ENCODE measurements around the gene PPP2R3C. TPM values are rescaled to one million over a fixed set of nuclear protein-coding genes. Genes with fewer than 3 reads are reported as not detected.
"Not testable (repeated sequence)": the region's sequence is repeated elsewhere in the genome, so short reads cannot be mapped to it uniquely, and the experiment has no call there.

Gene PPP2R3C
- total RNA-seq, 1 donor from 2014 or later, result 23.0 TPM

DNA sequence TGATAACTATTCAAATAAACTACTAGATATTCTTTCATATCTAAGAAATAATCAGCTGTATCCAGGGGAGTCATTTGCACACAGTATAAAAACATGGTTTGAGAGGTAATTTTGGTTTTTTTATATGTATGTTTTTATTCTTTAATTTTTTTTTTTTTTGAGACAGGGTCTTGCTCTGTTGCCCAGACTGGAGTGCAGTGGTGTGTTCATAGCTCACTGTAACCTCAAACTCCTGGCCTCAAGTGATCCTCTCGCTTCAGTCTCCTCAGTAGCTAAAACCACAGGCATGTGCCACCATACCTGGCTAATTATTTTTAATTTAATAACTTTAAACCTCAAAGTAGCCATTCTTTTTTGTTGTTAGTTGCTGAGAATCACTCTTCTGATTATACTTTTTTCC is 2.3 kb upstream of the PPP2R3C start:
- no peak for DNase-seq (ENCODE audit: low spot score)

DNA sequence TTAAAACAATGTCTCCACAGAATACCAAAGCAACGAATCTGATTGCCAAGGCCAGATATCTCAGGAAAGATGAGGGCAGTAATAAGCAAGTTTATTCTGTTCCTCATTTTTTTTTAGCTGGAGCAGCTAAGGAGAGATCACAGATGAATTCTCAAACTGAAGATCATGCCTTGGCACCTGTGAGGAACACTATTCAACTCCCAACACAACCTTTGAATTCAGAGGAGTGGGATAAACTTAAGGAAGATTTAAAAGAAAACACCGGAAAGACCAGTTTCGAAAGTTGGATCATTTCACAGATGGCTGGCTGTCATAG is 1.6 kb upstream of the PPP2R3C start:
- no peak for DNase-seq (ENCODE audit: low spot score)

DNA sequence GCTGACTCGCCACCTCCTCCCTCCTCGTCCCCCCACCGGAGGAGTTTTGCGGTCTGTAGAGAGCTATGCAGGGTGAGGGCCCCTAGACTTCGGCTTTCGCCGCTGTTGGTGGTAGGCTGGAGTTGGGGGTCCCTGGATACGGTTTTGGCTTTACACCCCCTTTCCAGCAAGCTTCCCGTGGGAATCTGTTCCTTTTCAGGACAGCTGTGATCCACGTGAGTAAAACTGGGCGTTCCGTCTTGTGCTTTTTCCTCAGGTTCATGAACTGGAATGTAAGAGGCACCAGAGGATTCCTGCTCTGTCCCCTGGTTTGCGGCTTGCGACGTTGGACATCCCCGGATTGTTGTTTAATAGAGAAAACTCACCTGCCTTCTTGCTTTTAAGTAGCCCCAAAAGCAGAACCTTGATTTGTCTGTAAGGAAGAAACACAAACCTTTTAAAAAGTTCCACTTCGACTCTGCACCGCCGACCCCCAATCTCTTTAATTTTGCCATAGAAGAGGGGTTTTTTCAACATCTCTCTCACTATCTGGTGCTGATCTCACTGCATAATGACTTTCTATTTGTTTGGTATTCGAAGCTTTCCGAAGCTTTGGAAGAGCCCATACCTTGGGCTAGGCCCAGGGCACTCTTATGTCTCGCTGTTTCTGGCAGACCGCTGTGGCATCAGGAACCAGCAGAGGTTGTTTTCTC is 1.1 kb upstream of the PPP2R3C start:
- DNase-seq (ENCODE audit: low spot score), result no peak

DNA sequence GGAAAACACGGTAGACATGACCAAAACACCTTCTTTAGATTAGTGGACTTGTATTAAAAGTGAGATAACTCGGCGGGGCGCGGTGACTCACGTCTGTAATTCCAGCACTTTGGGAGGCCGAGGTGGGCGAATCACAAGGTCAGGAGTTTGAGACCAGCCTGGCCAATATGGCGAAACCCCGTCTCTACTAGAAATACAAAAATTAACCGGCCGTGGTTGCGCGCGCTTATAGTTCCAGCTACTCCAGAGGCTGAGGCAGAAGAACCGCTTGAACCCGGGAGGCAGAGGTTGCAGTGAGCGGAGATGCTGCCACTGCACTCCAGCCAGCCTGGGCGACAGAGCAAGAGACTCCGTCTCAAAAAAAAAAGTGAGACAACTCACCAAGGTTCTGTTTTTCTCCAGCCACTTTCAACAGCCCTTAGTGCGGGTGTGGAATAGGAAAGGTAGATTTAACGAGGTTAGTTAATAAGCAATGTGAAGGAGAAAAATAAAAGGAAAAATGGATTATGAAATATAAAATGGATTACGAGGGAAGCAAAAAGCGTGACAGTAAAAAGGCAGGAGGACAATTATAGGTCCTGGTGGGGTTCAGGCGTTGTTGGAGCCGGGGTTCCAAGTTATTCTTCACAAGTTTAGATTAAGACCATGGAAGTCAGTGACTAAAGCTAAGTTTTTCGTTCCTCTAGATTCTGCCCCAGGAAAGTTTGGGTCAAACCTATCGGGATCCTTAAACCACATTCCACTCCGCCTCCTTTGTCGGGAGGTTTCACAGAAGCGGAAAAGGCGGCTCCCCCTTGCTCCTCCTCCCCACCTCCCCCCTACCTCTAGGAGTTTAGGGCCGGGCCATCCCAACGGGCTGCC is 534 bp downstream of the PPP2R3C start:
- no peak for DNase-seq (ENCODE audit: low spot score)

GRCh38 chr14:35117112-35117511 is 4.7 kb downstream of the PPP2R3C start:
- no peak for DNase-seq (ENCODE audit: low spot score)

DNA sequence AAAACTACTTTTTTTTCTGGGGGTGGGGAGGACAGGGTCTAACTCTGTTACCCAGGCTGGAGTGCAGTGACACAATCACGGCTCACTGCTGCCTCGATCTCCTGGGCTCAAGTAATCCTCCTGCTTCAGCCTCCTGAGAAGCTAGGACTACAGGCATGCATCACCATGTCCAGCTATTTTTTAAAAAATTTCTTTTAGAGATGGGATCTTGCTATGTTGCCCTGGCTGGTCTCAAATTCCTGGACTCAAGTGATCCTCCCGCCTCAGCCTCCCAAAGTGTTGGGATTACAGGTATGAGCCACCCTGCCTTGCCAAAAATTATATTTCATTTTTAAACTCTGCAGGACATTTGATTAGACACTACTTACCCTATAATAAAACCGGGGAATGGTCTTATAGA is 5.5 kb downstream of the PPP2R3C start:
- no peak for DNase-seq (ENCODE audit: low spot score)

DNA sequence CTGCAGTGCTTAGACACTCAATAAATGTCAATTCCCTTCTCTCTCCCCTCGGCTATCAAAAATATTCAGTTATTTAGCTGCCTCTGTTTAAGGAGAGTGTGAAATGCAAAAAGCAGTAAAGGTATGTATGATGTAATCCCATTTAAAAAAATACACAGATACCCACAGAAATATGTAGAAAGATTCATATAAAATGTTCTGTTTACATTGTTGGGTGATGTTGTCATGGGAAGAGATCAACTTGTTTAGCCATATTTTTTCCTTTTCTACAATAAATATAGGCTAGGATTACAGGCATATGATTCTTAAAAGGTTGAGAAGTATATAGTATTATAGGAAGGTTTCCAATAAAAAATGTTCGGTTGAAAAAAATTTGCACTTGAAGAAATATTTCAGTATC is 7.8 kb downstream of the PPP2R3C start:
- DNase-seq (ENCODE audit: low spot score), result no peak

DNA sequence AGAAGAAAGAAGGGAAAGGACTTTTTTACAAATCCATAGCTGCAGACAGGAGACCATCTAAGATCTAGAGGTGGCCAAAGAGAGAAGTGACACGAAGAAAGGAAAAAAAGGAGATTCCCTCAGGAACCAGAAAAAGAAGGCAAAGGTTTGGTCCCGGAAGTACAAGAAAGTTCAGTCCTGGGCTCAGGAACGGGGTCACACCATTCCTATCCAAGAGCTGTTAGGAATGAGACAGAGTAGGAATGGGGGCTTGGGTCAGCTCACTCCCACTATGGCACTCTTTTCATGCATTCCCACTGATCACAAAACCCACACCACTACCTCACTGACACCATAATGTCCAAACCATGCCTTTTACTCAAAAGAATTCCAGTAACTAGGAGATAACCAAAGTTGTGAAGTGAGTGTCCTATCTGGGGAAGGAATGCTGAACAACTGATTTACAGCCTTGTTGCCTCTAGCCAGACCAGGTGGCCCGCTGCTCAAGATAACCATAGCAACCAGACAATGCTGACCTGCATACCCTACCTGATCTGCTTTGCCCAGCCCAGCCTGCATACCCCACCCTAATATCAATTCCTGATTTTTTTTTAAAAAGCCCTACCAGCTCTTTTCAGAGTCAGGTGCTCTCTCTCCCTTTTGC is 8.4 kb downstream of the PPP2R3C start:
- DNase-seq (ENCODE audit: low spot score), result no peak

DNA sequence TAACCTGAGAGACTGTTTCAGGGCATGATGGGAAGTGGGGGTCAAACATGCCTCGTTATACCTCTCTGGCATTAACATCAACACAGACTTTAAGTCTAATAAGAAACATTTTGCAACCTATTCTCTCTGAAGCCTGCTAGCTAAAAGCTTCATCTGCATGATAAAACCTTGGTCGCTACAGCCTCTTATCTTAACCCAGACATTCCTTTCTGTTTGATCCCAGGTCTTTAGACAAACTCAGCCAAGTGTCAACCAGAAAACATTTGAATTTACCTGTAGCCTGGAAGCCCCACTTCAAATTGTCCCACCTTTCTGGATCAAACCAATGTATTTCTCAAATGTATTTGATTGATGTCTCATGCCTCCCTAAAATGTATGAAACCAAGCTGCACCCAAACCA is 9.1 kb downstream of the PPP2R3C start:
- DNase-seq (ENCODE audit: low spot score), result no peak

GRCh38 chr14:35107866-35108265 is 13.9 kb downstream of the PPP2R3C start:
- DNase-seq (ENCODE audit: low spot score), result no peak

- not testable (repeated sequence) for DNase-seq (ENCODE audit: low spot score)
Observed at GRCh38 chr14:35094645-35095044, 27.1 kb downstream of the PPP2R3C start.

GRCh38 chr14:35088514-35088913 is 33.3 kb downstream of the PPP2R3C start:
- DNase-seq (ENCODE audit: low spot score), result no peak

GRCh38 chr14:35085441-35085840 is 36.3 kb downstream of the PPP2R3C start:
- DNase-seq (ENCODE audit: low spot score), result no peak

GRCh38 chr14:35083530-35084150 is 38.1 kb downstream of the PPP2R3C start:
- no peak for DNase-seq (ENCODE audit: low spot score)

GRCh38 chr14:35079742-35080141 is 42.0 kb downstream of the PPP2R3C start:
- no peak for DNase-seq (ENCODE audit: low spot score)

- no peak for DNase-seq (ENCODE audit: low spot score)
Observed at GRCh38 chr14:35078082-35078481, 43.7 kb downstream of the PPP2R3C start.

- no peak for DNase-seq (ENCODE audit: low spot score)
Observed at GRCh38 chr14:35073486-35073885, 48.3 kb downstream of the PPP2R3C start.

DNA sequence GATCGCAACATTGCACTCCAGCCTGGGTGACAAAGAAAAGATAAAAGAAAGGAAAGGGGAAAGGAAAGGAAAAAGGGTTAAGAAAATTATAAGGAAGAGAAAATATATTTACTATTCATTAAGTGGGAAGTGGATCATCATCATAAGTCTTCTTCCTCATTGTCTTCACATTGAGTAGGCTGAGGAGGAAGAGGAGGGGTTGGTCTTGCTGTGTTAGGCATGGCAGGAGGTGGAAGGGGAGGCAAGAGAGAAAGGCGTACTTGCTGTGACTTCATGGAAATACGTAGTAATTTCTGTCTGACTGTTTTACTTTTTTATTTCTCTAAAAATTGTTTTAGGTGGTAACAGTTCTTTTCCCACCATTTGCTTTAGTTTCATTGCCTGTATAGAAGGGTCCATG is 49.6 kb downstream of the PPP2R3C start:
- no peak for DNase-seq (ENCODE audit: low spot score)

DNA sequence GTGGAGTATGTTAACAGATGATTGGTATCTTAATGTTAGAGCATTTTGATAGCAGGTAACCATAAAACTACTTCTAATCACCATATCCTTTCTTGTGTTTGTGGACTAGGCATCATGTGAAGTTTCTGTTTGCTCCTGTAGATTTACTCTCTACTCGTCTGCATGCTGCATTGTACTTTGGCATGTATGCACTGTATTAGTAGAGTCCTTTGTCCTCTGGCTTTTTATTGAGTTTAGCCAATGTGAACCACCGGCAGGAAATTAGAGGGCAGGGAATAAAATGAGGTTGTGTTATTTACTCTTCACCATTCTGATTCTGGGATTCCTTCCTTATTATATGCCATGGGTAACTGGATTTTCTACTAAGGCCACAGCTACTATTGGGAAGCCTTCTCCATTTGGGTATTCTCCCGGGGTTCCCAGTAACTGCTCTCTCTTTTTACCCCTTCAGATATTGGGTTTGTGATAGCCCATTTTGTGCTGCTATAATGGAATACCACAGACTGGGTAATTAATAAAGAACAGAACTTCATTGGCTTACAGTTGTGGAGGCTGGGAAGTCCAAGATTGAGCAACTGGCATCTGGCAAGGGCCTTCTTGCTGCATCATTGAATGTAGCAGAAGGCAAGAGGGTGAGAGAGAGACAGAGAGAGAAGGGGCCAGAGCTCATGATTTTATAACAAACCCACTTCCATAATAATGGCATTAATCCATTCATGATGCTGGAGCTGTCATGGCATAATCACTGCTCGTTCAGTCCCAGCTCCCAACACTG is 53.4 kb downstream of the PPP2R3C start:
- DNase-seq (ENCODE audit: low spot score), result no peak

DNA sequence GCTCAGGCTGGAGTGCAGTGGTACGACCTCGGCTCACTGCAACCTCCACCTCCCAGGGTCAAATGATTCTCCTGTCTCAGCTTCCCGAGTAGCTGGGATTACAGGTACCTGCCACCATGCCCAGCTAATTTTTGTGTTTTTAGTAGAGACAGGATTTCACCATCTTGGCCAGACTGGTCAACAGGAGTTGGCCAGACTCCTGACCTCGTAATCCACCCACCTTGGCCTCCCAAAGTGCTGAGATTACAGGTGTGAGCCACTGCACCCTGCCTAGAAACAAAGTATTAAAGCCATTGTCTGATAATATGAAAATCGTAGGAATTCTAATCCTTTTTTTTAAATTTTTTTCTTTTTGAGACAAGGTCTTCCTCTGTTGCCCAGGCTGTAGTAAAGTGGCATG is 56.1 kb downstream of the PPP2R3C start:
- not testable (repeated sequence) for DNase-seq (ENCODE audit: low spot score)

GRCh38 chr14:35061113-35061791 is 60.5 kb downstream of the PPP2R3C start:
- not testable (repeated sequence) for DNase-seq (ENCODE audit: low spot score)
